Right kidney (tissue), 1 donor: ENCODE measurements around the gene NUP205.
A peak's percentile ranks its signal among the peaks of the same experiment; 100 is the strongest.

Source experiments
- DNase-seq: peaks from one replicate; pipeline ENCODE4 v3.0.0-alpha.2; 2016

NUP205 gene

GRCh38 chr7:135541029-135541428, 16.7 kb upstream of the NUP205 start:
- no peak for DNase-seq

GRCh38 chr7:135550196-135550595, 7.5 kb upstream of the NUP205 start:
- DNase-seq: no peak

DNA sequence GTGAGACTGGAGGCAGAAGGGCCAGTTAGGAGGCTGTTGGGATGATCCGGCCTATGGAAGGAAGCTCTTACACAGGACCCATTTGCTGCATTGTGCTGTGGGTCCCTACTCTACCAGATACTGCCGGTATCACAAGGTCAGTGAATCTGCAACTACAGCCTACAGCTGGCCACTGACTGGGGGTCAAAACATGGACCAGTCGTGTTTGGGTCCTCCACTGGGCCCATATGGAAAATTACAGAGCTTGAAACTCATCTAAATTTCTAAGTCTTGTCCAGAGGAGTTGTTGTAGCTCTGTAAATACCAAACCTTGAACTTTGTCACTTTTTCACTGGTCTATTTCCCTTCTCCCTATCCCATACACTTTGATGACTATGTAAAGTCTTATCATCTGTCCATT, 5.6 kb upstream of the NUP205 start:
- no peak for DNase-seq

- DNase-seq: no peak
Measured at GRCh38 chr7:135553346-135553745, 4.4 kb upstream of the NUP205 start.

GRCh38 chr7:135558337-135558767, 635 bp downstream of the NUP205 start:
- peak; percentile 79 for DNase-seq

- DNase-seq: no peak
Measured at GRCh38 chr7:135558881-135559280, 1.2 kb downstream of the NUP205 start.

GRCh38 chr7:135560631-135561030, 2.9 kb downstream of the NUP205 start:
- DNase-seq: no peak

- no peak for DNase-seq
Measured at GRCh38 chr7:135562720-135563119, 5.0 kb downstream of the NUP205 start.

GRCh38 chr7:135571834-135572233, 14.1 kb downstream of the NUP205 start:
- DNase-seq: no peak

- no peak for DNase-seq
Measured at GRCh38 chr7:135573541-135573940, 15.8 kb downstream of the NUP205 start.

GRCh38 chr7:135575296-135575695, 17.6 kb downstream of the NUP205 start:
- DNase-seq: no peak

- no peak for DNase-seq
Measured at GRCh38 chr7:135578569-135578968, 20.9 kb downstream of the NUP205 start.

DNA sequence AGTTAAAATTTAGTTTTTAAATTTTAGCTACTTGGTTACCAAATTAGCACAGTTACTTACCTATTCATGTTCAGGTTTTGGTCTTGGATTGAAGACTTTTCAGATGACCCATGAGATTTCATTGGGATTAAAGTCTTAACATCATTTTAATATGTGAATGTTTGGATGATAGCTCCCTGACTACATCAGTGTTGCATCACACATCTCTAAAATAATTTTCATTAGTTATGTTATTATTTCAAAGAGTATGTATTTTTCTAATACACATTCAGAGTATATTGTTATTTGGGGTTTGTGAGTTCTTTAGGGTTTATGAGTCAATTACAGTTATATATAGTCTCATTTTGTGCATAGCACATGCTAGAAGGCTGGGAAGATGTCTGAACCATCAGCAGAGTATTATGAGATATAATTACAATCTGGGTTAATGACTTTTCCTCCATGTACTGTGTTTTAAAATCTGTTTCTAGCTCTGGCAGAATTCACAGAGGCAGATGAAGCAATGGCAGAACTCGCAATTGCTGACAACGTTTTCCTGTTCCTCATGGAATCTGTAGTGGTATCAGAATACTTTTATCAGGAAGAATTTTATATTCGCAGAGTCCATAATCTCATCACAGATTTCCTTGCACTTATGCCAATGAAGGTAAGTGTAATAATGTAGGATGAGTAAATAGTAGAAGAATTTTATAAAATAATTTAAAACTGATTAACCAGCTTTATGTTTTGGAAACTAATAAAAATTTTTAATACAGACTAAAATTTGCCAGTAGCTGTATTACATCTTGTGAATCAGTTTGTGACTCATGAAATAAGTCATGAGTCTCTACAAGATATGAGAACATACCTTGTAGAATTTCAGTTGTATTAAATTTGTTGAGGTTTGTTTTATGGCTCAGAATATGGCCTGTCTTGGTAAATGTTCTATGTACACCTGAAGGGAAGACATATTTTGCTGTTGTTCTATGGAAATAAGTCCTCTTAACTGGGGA, 26.9 kb downstream of the NUP205 start:
- DNase-seq: no peak

DNA sequence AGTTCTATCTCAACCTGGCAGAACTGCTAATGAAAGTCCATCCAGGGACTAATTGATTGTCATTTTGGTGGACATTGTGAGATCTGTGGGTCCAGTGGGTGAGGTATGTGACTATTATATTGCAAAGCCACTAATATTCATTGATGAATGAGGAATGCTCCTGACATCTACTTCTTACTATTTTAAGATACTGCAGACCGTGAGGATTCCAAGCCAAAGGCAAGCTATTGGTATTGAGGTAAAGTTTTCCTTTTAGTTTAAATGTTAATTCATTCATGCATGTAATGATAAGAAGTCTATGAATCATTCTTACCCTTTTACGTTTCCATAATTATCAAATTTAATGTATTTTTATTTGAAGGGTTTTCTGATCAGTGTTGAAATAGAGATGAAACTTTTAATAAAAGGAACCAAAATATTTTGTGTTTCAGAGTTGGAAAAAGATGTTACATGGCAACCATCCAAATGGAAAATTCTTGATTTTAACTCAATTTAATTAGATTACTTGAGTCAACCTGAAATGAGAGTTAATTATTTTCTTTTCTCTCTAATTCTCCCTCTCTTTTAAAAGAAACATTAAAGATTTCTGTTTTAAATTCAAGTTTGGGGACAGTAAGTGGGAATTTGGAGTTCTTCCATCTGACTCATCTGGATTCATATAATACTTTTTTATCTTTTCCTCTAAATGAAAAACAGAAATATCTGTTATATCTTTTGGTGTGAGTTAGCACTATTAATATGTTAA, 39.6 kb downstream of the NUP205 start:
- no peak for DNase-seq

- no peak for DNase-seq
Measured at GRCh38 chr7:135597926-135598305, 40.2 kb downstream of the NUP205 start.

GRCh38 chr7:135599471-135599870, 41.8 kb downstream of the NUP205 start:
- no peak for DNase-seq

DNA sequence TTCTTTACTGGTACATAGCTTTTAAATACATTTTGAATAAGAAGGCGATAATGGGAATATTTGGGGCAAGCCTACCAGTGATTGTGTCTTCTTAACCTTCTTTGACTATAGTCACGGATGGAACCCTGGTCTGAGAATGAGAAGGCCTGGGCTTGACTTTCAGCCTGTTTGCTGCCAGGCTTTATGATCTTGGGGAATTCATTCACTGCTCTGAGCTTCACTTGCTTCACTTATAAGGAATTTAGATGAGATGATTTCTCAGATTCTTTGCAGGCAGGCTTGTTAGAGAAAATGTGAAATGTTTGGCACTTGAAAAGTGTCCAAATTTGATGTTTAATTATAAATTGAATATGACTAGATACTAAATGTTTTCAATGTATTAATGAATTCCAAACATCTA, 42.5 kb downstream of the NUP205 start:
- DNase-seq: no peak

DNA sequence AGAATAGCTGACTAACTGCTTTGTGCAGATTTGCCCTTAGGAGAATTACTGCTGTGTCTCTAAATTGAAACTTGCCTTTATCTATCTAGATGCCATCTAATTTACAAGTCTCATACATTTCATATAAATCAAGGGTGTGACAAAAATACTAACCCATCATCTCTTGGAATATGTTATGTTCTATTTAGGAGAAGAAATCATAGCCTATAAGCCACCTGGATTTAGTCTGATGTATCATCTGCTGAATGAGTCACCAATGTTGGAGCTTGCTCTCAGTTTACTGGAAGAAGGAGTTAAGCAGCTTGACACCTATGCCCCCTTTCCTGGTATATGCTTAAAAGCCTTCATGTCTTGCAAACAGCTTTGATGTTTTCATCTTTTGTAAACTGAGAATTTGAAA, 43.5 kb downstream of the NUP205 start:
- no peak for DNase-seq

DNA sequence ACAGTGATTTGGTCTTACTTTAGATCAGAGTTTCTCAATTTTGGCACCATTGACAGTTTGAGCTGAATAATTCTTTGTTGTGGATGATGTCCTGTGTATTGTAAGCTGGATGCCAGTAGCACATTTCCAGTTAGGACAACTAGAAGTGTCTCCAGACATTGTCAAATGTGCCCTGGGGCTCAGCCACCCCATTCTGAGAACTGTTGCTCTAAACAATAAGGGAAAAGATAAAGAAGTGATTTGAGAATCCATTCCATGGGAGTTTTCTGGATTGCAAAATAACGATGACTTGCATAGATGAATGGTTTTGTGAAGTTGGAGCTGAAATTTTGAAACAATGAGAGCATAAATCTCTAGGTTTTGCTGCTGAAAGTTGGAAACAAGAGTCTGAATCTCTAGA, 44.6 kb downstream of the NUP205 start:
- DNase-seq: no peak

DNA sequence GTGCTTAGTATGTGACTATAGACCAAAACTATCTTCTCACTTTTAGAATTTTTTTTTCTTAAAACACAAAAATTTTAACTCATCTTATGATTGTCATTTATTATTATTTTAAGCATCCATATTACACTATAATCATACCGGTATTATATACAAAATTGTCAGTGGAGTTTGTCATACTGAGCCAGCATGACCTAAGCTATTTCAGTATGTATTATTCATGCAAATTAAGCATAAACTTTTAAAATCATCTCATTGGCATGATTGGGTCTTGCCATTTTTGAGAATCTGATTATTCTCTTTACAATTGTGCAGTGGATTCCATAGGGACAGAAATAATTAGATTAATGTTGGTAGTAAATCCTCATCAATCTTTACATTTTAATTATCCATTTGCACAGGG, 58.4 kb downstream of the NUP205 start:
- DNase-seq: no peak

DNA sequence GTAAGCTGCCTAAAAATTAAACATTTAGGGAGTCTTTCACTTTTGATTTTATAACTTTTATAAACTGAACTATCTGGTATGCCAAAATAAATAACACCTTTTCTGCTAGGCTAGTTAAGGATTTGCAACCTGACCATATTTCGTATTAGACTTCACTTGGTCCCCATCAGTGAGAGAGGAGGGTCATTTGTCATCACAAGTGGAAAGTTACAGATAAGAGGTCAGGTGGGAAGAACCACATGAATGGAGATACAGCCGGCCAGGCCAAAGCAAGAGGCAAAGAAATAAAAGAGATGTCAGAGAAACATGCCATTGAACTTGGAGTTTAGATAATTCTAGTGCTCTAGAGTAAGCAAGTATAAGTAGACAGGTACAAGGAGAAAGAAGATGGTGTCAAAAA, 60.1 kb downstream of the NUP205 start:
- DNase-seq: no peak

DNA sequence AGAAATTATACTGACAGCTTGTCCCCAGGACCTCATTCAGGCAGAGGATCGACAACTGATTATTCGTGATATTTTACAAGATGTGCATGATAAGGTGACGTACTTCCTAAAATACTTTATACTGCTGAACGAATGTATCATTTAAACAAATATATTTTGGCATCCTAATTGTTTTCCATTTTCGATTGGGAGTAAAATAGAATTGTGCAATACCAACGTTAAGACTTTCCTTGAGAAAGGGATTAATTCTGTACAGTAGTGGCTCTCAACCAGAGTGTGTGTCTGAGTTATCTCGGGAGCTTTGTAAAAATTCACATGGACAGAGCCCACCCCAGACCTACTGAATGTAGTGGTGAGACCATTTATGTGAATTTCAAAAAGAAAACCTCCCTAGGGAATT, 60.8 kb downstream of the NUP205 start:
- no peak for DNase-seq

DNA sequence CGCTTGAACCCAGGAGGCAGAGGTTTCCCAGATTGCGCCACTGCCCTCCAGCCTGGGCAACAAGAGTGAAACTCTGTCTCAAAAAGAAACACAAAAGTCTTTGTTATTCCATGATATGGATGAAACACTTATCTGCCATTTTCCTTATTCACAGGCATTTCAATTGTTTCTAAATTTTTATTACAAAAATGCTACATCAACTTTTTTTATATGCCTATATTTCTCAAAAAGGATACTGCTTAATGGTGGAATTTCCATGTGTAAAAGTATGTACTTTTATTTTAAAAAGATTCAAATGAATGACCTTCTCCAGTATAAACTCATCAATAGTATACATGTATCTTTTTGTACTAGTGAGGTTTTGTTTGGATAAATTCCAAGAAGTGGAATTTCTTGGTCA, 62.7 kb downstream of the NUP205 start:
- no peak for DNase-seq
